Endothelial cell of umbilical vein (primary cell): ENCODE data around the gene SH3BP4. TPM values are rescaled to one million over a fixed set of nuclear protein-coding genes. Genes with fewer than 3 reads are reported as not detected.

Experiments
- BruUV-seq: library from RNA; stranded (reverse); fragments of 400-500 nt; replicated peaks from 2 replicates; lab custom pipeline; 2021; lab: Mats Ljungman, UMichigan
- CTCF ChIA-PET: fragments of 300-600, 350-600 bp; sonication (Branson Sonifier 250); formaldehyde crosslinking; loops from one replicate; lab custom pipeline; 2021; ENCODE audit warnings: antibody characterized with exemption, inconsistent platforms; lab: Charles Lee
- POLR2A ChIA-PET: fragments of 300-600, 350-600 bp; sonication (Branson Sonifier 250); formaldehyde crosslinking; loops from one replicate; lab custom pipeline; 2021; ENCODE audit warnings: antibody characterized with exemption, inconsistent platforms; lab: Charles Lee
- DNase-seq: peaks from one replicate; pipeline ENCODE4 v3.0.0-alpha.2; 2011; ENCODE audit warnings: low read depth, low spot score
- FAIRE-seq: peaks from 2 replicates; lab custom pipeline; 2011; peaks lifted over from hg19 to GRCh38; lab: Jason Lieb, UNC
- H2AFZ ChIP-seq: 2 replicates; pipeline ENCODE4 v1.6.0; 2012; ENCODE audit warnings: low read depth, low read length, control low read depth, inconsistent platforms
- H3K27ac ChIP-seq: 2 replicates; pipeline ENCODE4 v1.5.1; 2011; ENCODE audit warnings: low read depth, mild to moderate bottlenecking, control low read depth, low read length, moderate library complexity; ENCODE audit not compliant: insufficient read depth
- H3K27me3 ChIP-seq, 2 experiments: 2 replicates each; pipeline versions ENCODE4 v1.6.0 to v1.6.1; 2011; ENCODE audit warnings: low read length in 2 of 2, mixed read lengths in 1 of 2; ENCODE audit not compliant: control insufficient read depth in 2 of 2, insufficient read depth in 2 of 2
- H3K36me3 ChIP-seq, 2 experiments: 2 replicates in 1 of 2; 3 replicates in 1 of 2; pipeline ENCODE4 v1.5.1; 2011; ENCODE audit warnings: low read length in 2 of 2, mild to moderate bottlenecking in 1 of 2, moderate library complexity in 1 of 2; ENCODE audit not compliant: control insufficient read depth in 2 of 2, insufficient read depth in 2 of 2; ENCODE audit errors: extremely low read depth in 1 of 2
- H3K4me1 ChIP-seq: 3 replicates; pipeline ENCODE4 v1.5.1; 2011; ENCODE audit warnings: mild to moderate bottlenecking, low read length; ENCODE audit not compliant: control insufficient read depth, insufficient read depth; ENCODE audit errors: extremely low read depth
- H3K4me2 ChIP-seq: 2 replicates; pipeline ENCODE4 v1.6.1; 2011; ENCODE audit warnings: low read length, control low read depth, mixed read lengths; ENCODE audit not compliant: insufficient read depth
- H3K4me3 ChIP-seq, 3 experiments: fragments of 200-600 bp in 1 of 3; sonication (generic), shearing (Covaris generic) in 1 of 3; replicated peaks in 1 of 3; 2 replicates each; pipeline ENCODE4 v1.5.1; 2011 to 2016; ENCODE audit warnings: control low read depth in 3 of 3, low read length in 3 of 3, mild to moderate bottlenecking in 2 of 3, inconsistent platforms in 1 of 3, low read depth in 1 of 3, moderate library complexity in 1 of 3; ENCODE audit not compliant: insufficient read depth in 1 of 3
- H3K79me2 ChIP-seq: 2 replicates; pipeline ENCODE4 v1.6.0; 2012; ENCODE audit warnings: low read length, inconsistent platforms; ENCODE audit not compliant: control insufficient read depth, insufficient read depth
- H3K9ac ChIP-seq: replicated peaks from 2 replicates; pipeline ENCODE3; 2011; ENCODE audit warnings: low read length, control low read depth; ENCODE audit not compliant: insufficient read depth; ENCODE audit errors: extremely low read depth
- H3K9me1 ChIP-seq: replicated peaks from 3 replicates; pipeline ENCODE4 v1.6.0; 2011; ENCODE audit warnings: mild to moderate bottlenecking, low read length; ENCODE audit not compliant: control insufficient read depth, insufficient read depth; ENCODE audit errors: extremely low read depth
- H3K9me3 ChIP-seq: replicated peaks from 2 replicates; pipeline ENCODE4 v1.5.1; 2012; ENCODE audit warnings: low read length, inconsistent platforms; ENCODE audit not compliant: control insufficient read depth, insufficient read depth
- H4K20me1 ChIP-seq: replicated peaks from 2 replicates; pipeline ENCODE3; 2011; ENCODE audit warnings: mild to moderate bottlenecking, low read length; ENCODE audit not compliant: control insufficient read depth, insufficient read depth; ENCODE audit errors: extremely low read depth
- EZH2 ChIP-seq: IDR thresholded peaks from 2 replicates; pipeline ENCODE4 v1.6.1; 2012; ENCODE audit warnings: borderline replicate concordance, low read depth, mild to moderate bottlenecking, moderate library complexity, low read length, inconsistent platforms; ENCODE audit not compliant: severe bottlenecking
- FOS ChIP-seq: IDR thresholded peaks from 2 replicates; pipeline ENCODE4 v1.6.1; 2011; ENCODE audit warnings: mild to moderate bottlenecking, low read length, moderate library complexity, borderline replicate concordance; ENCODE audit not compliant: insufficient read depth
- GATA2 ChIP-seq: IDR thresholded peaks from 2 replicates; pipeline ENCODE4 v1.7.0; 2011; ENCODE audit warnings: low read depth, mild to moderate bottlenecking, moderate library complexity, mixed read lengths, low read length; ENCODE audit not compliant: insufficient read length, insufficient read depth
- JUN ChIP-seq: IDR thresholded peaks from 2 replicates; pipeline ENCODE4 v1.6.1; 2011; ENCODE audit warnings: borderline replicate concordance, low read depth; ENCODE audit not compliant: insufficient read length, insufficient read depth
- MYC ChIP-seq: IDR thresholded peaks from one replicate; pipeline ENCODE4 v1.6.1; 2011; ENCODE audit warnings: mild to moderate bottlenecking, low read depth, low read length
- POLR2A ChIP-seq: IDR thresholded peaks from 2 replicates; pipeline ENCODE4 v1.6.1; 2012; ENCODE audit warnings: low read depth, mild to moderate bottlenecking, control low read depth, low read length
- POLR2AphosphoS5 ChIP-seq: IDR thresholded peaks from 2 replicates; pipeline ENCODE4 v1.6.1; 2012; ENCODE audit warnings: low read depth, mild to moderate bottlenecking, control low read depth, low read length, moderate library complexity; ENCODE audit not compliant: insufficient read depth
- dilution Hi-C: fragments of 300-500 bp; cut with MboI; formaldehyde crosslinking; loops from one replicate; pipeline ENCODE4 v1.15.0; 2019; ENCODE audit warnings: low sequenced_read_pairs; ENCODE audit not compliant: extremely low pct_ligation_motif_present
- intact Hi-C: fragments of 100-400 bp; cut with micrococcal nuclease; formaldehyde crosslinking; loops from one replicate; pipeline ENCODE4 v1.10.0; 2022
- polyA plus RNA-seq, 4 experiments: library from polyadenylated mRNA; depleted of rRNA in 3 of 4; stranded (reverse) in 3 of 4; unstranded in 1 of 4; fragments of >200 nt; gene quantifications; 2 replicates each; pipeline versions ENCODE4 v1.2.1 to v1.2.3, GENCODE V29; 2011 to 2012; ENCODE audit warnings: missing spikeins in 1 of 4
- total RNA-seq: library from RNA; stranded (reverse); gene quantifications from 2 replicates; pipeline ENCODE4 v1.2.3, GENCODE V29; 2021
- TF ChIP-seq, protein P1 (sequence below): IDR thresholded peaks from 2 replicates; pipeline ENCODE4 v1.6.1; 2011; ENCODE audit not compliant: insufficient read depth, insufficient read length
- TF ChIP-seq, protein P2 (sequence below), 2 donors: IDR thresholded peaks; 1 replicate in 1 of 2; 2 replicates in 1 of 2; pipeline ENCODE4 v1.5.1; 2011; ENCODE audit warnings: low read length in 2 of 2, mild to moderate bottlenecking in 2 of 2, moderate library complexity in 2 of 2, control low read depth in 1 of 2, inconsistent platforms in 1 of 2, low read depth in 1 of 2; ENCODE audit not compliant: insufficient read depth in 1 of 2; ENCODE audit errors: extremely low read depth in 1 of 2

Gene SH3BP4
- total and polyA plus RNA-seq, 2 donors (not counting 3 experiments of a cell fraction or from before 2014, with no cell fraction given) = 85.2 to 100.0 TPM

GRCh38 chr2:234945339-234945873 is 6.4 kb upstream of the SH3BP4 start:
- FAIRE-seq = no peak
- Histone ChIP-seq H3K9me1 (no peaks in the 10 kb centered on the region), H3K36me3 (no peaks in the 10 kb centered on the region), H3K9me3 (no peaks in the 10 kb centered on the region), H3K4me3 (no peak overlapping the region), H3K27ac (no peak overlapping the region), H4K20me1 (no peaks in the 10 kb centered on the region), H2AFZ (no peak overlapping the region), H3K4me2 (no peak overlapping the region), H3K4me1 (no peaks in the 10 kb centered on the region), H3K79me2 (no peaks in the 10 kb centered on the region), H3K9ac (no peak overlapping the region), H3K27me3 (peaks cover 5 to 7% of the 10 kb centered on the region in 2 experiments)
- POLR2A ChIA-PET = no interaction called here
- intact Hi-C loops (no loop called here), dilution Hi-C loops (no loop called here)
- no TSS peak for BruUV-seq
- DNase-seq = no peak
- CTCF ChIA-PET = no interaction called here
- TF ChIP-seq JUN (no peak), MYC (no peak), POLR2AphosphoS5 (no peak), FOS (no peak), POLR2A (no peak), GATA2 (no peak), EZH2 (no peak)
- TF ChIP-seq, protein P1, sequence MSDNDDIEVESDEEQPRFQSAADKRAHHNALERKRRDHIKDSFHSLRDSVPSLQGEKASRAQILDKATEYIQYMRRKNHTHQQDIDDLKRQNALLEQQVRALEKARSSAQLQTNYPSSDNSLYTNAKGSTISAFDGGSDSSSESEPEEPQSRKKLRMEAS = no peak
- TF ChIP-seq, protein P2, sequence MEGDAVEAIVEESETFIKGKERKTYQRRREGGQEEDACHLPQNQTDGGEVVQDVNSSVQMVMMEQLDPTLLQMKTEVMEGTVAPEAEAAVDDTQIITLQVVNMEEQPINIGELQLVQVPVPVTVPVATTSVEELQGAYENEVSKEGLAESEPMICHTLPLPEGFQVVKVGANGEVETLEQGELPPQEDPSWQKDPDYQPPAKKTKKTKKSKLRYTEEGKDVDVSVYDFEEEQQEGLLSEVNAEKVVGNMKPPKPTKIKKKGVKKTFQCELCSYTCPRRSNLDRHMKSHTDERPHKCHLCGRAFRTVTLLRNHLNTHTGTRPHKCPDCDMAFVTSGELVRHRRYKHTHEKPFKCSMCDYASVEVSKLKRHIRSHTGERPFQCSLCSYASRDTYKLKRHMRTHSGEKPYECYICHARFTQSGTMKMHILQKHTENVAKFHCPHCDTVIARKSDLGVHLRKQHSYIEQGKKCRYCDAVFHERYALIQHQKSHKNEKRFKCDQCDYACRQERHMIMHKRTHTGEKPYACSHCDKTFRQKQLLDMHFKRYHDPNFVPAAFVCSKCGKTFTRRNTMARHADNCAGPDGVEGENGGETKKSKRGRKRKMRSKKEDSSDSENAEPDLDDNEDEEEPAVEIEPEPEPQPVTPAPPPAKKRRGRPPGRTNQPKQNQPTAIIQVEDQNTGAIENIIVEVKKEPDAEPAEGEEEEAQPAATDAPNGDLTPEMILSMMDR (IDR thresholded peaks at IDR 0.05; ENCODE audit: extremely low read depth in 1 of 2, insufficient read depth in 1 of 2, low read depth in 1 of 2, low read length in 2 of 2) = no peak
